Vagina (tissue), 2 donors: ENCODE measurements around the gene HBE1.

Source experiments
- CTCF ChIP-seq, 3 experiments: fragments of 450-650 bp in 2 of 3; fragments of 200-600 bp in 1 of 3; sonication (generic) in 1 of 3; IDR thresholded peaks; one replicate each; pipeline ENCODE4 v1.5.1; 2017 to 2019; ENCODE audit warnings: antibody characterized with exemption in 3 of 3, mild to moderate bottlenecking in 2 of 3, moderate library complexity in 2 of 3
- POLR2A ChIP-seq, 2 donors: fragments of 450-650 bp; IDR thresholded peaks; one replicate each; pipeline ENCODE4 v1.6.1; 2017; ENCODE audit warnings: antibody characterized with exemption in 2 of 2, mild to moderate bottlenecking in 2 of 2, moderate library complexity in 2 of 2
- POLR2AphosphoS5 ChIP-seq, 2 donors: sonication (generic); formaldehyde crosslinking; IDR thresholded peaks; one replicate each; pipeline ENCODE4 v1.9.0; 2017; ENCODE audit warnings: antibody characterized with exemption in 2 of 2, mild to moderate bottlenecking in 2 of 2, low read depth in 1 of 2; ENCODE audit not compliant: insufficient read depth in 1 of 2

GRCh38 chr11:5280582-5281102 lies 10.9 kb upstream of the HBE1 start:
- no peak for TF ChIP-seq CTCF (IDR thresholded peaks at IDR 0.05)
- TF ChIP-seq POLR2AphosphoS5 (IDR thresholded peaks at IDR 0.05; ENCODE audit: insufficient read depth in 1 of 2, low read depth in 1 of 2) = no peak
- no peak for TF ChIP-seq POLR2A (IDR thresholded peaks at IDR 0.05)
